GM12872 (cell line): ENCODE measurements around the gene TMEM170A.

ENCODE experiments used
- TF ChIP-seq, protein P1 (sequence below): IDR thresholded peaks from 3 replicates; pipeline ENCODE4 v1.5.1; 2011; ENCODE audit warnings: low read depth, mild to moderate bottlenecking, low read length, moderate library complexity; ENCODE audit not compliant: insufficient read depth

Gene TMEM170A

DNA sequence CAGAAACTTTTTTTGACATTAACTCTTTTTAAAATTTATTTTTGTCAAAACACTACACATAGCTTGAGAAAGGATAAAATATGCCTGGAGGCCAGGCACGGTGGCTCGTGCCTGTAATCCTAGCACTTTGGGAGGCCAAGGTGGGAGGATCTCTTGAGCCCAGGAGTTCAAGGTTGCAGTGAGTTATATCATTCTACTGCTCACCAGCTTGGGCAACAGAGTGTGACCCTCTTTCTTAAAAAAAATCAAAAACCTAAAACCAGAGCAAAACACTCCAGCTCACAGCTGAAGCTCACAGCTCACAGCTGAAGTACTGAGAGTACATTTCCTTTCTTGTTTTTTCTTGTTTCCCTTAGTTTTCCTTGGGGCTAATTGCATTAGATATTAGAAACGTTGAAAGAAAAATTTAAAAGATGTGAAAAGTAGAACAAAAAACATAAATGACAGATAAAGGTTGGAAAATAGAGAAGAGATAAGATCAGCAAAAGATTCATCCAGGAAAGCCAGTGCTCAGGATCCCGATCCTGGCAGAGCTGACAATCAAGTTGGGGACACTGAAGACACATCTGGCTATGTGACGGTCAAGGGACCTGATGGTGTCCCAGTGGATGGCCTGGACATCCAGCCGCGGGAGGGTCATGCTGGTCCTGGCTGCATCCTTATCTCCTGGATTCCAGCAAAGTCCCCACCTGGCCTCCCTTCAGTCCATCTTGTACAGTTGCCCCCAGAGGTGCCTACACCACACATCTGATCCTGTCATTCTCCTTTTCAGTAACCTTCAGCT lies 20.9 kb upstream of the TMEM170A start:
- TF ChIP-seq, protein P1, sequence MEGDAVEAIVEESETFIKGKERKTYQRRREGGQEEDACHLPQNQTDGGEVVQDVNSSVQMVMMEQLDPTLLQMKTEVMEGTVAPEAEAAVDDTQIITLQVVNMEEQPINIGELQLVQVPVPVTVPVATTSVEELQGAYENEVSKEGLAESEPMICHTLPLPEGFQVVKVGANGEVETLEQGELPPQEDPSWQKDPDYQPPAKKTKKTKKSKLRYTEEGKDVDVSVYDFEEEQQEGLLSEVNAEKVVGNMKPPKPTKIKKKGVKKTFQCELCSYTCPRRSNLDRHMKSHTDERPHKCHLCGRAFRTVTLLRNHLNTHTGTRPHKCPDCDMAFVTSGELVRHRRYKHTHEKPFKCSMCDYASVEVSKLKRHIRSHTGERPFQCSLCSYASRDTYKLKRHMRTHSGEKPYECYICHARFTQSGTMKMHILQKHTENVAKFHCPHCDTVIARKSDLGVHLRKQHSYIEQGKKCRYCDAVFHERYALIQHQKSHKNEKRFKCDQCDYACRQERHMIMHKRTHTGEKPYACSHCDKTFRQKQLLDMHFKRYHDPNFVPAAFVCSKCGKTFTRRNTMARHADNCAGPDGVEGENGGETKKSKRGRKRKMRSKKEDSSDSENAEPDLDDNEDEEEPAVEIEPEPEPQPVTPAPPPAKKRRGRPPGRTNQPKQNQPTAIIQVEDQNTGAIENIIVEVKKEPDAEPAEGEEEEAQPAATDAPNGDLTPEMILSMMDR, result no peak

DNA sequence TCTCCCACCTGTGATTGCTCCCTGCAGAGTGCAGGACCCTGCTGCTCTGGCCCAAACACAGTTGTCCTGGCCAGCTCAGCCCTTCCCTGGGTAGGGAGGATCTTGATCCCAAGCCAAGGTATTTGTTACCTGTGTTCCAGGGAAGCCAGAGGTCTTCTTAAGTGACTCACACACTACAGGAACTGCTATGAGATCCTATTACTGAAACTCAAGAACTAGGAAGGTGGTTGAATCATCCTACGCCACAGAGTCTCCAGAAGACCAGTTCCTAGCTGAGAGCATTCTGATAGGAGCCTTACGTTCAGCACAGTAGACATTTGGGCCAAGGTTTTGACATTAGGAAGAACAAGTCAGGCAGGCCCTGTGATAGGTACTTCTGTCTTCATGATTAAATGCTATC lies 18.7 kb upstream of the TMEM170A start:
- TF ChIP-seq, protein P1, result no peak

DNA sequence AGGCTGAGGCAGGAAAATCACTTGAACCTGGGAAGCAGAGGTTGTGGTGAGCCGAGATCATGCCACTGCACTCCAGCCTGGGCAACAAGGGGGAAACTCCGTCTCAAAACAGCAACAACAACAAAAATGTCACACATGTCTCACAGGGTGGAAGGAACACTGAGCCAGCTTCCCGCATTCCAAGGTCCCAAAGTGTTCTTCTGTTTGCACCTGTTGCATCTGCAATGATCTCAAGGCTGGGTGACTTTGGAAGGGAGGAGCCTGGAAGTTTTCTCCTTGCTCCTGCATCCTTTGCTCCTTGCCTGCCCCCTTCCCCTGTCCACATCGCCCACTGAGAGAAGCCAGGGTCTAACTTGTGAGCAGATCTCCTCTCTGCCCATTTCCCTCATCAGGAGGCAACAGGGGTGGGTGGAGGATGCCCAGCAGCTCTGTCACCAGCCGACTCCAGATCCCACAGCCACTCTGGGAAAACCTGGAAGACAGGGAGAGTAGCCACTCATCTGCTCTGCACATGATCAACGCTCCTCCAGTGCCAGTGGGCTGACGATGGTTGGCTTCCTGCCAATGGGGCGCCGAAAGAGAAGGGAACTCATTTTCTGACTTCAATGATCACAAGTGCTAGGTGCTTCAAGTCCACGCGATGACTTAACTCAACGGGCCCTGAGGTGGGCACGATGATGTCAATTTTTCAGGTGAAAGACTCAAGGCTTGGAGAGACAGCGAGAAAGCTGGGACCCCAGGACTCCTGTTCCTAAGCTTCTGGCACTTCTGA lies 18.1 kb upstream of the TMEM170A start:
- TF ChIP-seq, protein P1, result no peak

DNA sequence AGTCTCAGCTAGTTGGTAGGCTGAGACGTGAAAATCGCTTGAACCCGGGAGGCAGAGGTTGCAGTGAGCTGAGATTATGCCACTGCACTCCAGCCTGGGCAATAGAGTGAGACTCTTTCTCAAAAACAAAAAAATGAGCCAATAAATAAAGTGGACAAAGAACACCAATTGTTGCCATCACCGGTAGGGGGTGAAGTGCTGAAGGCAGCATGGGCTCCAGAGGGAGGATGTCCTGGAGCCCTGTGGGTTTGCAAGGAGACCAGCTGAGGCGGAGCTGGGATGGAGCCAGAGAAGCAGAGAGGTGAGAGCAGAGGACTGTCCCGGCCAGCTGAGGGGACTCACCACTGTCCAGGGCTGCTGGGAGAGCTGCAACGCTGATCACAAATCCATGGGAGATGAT lies 17.0 kb upstream of the TMEM170A start:
- TF ChIP-seq, protein P1, result no peak

DNA sequence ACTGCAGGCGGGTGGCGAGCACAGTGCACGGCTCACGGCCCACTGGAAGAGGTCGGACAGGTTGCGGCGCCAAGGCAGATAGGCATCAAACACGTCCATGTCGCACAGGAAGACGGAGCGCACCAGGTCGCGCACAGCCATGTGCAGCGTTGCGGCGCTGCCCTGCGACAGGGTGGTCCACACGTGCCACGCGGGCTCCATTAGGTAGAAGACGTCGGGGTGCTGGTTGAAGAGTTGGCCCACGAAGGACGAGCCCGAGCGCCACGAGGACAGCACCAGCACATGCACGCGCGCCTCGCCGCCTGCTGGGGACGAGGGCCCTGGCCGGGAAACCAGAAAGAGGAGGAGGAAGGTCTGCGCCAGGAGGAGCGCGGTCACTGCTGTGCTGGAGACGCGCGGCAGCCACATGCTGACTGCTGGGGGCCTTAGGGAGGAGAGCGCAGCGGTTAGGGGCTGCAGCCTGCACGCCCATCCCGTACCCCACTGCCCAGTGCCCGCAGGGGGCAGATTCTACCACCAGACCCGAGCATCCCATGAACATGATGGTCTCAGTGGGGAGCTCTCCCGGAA lies 15.0 kb upstream of the TMEM170A start:
- TF ChIP-seq, protein P1, result no peak

GRCh38 chr16:75478480-75479345 lies 14.2 kb upstream of the TMEM170A start:
- TF ChIP-seq, protein P1, result no peak
